Right renal pelvis (tissue), 4 donors: ENCODE data around the gene CBX4. TPM values are rescaled to one million over a fixed set of nuclear protein-coding genes. Genes with fewer than 3 reads are reported as not detected.
A peak's percentile ranks its signal among the peaks of the same experiment; 100 is the strongest.

Experiments
- DNase-seq, 4 donors: peaks; one replicate each; pipeline ENCODE4 v3.0.0-alpha.2; 2013; ENCODE audit warnings: low read depth in 4 of 4, low spot score in 3 of 4, missing footprints in 1 of 4
- polyA plus RNA-seq, 4 donors: library from polyadenylated mRNA; unstranded; fragments of 120-200 nt; gene quantifications; one replicate each; pipeline ENCODE4 v1.2.1, GENCODE V29; 2013; ENCODE audit not compliant: insufficient read length in 4 of 4

Gene CBX4
- polyA plus RNA-seq, 4 donors: 12.2 to 16.7 (median 14.0) TPM

DNA sequence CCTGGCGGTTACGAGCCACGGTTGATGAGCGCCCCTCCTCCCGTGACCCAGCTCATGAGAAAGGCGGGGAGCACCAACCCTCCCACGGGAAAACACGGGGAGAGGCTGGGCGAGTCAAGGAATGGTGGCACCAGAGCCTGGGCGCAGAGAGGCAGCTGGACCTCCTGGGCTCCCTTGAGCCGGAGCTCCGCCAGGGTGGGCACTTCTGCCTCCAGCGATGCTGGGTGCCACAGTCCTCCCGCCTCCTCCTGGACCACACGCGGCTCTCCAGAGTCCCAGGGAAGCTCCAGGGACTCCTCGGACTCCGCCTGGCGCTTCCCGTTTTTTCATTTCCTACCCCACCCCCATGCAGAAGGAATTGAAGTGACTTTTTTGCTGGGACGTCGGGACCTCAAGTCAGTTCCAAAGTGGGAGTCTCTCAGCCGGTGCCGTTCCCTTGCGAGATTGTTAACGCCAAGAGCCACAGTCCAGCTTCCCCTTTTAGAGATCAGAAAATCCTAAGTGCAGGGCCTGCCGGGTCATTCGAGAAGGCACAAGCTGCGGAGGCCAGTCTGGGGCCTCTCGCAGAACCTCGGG is 35.7 kb downstream of the CBX4 start:
- no peak for DNase-seq

DNA sequence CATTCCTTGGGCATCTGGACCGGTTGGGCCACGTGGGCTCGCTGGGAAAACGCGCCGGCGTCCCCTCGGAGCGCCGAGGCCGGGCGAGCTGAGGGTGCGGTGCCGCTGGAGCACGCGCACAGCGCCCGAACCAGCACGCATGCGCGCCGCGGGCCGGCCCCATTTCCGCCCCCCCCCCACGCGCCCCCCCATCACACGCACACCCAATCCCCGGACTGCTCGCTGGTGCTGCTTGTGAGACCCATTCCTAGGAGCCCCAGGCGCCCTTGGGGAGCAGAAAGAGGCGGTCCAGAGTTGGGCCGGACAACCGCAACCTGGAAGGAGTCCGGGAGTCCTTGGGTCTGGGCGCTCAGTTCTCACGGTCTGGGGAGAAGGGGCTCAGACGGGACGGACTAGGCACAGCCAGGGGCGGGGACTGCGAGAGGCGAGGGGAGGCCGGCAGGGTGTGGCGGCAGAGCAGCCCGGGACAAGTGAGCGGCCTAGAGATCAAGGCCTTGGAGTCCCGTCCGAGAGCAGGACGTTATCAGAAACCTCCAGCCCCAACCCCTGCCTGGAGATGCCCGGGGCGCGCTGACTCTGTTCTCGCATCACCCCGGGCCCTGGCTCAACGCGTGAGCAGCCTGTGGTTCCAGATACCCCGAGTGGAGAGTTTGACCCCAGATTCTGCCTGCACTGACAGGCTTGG is 36.4 kb downstream of the CBX4 start:
- DNase-seq: no peak

DNA sequence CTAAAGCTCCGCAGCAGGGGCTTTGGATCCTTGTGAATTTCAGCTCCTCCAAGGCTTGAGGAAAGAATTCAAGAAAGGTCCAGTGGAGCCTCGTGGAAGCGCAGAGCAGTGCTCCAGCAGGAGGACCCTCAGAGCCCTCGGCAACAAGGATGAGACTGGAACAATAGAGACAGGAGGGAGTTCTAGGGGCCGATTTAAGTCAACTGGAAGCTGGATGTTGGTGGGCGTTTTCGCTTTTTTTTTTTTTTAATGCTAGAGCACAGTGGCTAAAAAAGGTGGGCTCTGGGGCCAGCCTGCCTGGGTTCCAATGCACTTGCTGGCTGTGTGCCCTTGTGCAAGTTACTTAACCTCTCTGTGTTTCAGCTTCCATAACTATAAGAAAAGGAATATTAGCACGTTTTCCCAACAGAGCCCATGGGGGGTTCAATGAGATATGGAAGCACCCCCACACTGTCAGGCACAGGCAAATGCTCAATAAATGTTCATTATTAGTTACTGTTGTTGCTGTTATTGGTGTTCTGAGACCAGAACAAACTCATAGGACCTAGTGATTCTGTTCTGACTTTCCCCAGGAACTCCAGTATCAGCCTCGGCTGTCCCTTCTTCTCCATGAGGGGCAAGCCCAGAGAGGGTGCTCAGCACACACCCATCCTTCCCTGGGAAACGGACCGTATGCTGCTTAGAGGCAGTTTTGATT is 37.1 kb downstream of the CBX4 start:
- no peak for DNase-seq

DNA sequence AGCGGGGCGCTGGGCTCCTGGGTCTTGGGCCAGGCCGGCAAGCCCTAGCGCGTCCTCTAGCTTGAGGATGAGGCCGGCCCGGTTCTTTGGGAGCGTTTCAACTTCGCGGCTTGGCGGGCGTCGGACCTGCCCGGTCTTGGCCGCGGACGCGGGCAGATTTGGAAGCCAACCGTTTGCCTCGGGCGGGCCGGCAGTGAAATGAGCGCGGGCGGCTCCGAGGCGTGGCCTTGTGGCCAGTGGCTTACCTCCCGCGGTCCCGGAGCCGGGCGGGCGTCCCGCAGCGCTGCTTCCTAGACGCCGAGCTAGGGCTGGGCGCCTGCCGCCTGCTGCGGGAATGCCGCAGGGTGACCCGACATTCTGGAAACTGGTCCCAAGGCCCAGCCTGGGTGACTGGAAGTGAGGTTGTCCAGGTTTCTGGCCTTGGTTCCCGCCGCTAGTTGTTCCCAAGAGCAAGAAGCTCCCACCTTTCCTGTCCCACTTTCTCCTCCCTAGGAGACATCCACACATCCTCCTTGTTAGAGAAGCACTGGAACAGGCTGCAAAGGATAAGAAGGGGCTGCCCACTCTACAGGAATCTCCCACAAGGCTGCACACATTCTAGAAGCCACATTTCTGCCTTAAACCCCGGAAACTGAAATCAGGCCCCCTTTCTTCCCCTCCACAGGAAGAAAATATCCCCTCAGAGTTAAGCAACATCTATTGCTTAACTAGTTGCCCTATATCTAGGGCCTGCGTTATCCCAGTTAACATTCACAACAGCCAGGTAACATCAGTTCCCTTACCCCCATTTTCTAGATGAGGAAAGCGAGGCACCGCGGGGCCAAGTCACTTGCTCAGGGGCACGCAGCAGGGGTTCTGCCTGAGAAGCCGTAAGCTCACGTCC is 37.8 kb downstream of the CBX4 start:
- no peak for DNase-seq

DNA sequence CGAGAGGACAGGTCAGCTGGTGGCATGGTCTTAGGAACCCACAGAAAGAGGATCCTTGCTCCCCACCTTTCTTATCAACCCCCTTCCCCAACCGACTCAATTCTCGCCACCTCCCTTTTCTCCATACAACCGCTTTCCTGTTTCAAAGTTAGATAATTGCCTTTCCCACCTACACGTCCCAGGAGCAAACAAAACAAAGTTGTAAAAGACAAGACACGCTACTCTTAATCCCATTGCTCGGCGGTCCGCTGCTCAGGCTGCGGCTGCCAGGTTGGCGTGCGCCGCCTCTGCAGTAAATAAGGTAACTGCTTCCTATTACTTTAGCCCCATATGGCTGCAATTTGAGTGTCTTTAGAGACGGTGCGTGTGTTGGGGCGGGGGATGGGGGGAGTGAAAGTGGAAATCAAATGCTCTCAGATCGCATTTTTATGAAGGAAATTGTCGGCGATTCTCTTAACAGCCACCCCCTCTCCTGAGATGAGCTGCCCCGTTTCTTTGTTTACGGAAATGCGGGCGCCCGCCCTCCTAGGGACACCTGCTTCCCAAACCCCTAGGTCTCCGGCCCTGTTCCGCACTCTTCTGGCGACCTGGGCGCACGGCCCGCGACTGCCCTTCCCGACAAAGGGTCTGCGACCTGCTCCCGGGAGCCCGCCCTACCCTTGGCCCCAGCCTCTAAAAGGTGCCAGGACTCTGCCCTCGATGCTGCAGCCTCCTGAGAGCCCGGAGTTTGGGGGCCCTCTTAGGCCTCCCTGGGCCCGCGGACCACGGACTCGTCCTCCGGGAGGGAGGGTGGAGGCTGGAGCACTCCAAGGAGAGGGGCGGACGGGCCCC is 38.7 kb downstream of the CBX4 start:
- DNase-seq: no peak

DNA sequence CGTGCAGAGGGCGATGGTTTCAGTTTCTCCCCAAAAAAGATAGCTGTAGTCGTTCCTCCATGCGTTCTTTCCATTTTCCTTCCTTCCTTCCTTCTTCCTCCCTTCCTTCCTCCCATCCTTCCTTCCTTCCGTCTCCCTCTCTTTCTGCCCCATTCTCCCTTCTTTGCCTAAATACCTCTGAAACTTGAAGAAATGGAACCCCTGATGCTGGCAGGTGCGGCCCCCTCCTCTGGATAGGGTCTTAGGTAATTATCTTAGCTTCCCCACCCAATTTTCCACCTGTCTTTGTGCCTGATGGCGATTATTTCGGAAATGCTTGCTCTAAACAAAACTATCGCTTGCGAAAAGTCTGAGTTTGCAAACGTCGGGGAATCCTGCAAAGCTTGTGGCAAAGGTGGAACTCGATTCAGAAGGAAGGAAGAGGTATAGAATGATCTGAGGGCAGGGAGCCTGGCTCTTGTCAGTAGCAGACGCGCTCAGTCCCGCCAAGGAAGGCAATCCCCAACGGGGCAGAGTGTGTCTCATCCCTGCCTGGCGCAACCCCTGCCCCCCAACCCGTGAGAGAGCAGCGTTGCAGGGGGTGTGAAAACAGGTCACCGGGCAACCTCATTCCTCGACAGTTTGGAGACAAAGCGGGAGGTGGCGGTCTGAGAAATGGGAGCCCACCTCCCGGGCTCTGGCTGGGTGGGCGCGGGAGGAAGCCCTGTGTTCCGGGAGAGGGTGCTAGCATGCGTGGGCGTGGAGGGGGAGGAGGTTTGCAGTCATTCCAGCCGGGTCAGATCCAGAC is 39.5 kb downstream of the CBX4 start:
- DNase-seq: no peak

DNA sequence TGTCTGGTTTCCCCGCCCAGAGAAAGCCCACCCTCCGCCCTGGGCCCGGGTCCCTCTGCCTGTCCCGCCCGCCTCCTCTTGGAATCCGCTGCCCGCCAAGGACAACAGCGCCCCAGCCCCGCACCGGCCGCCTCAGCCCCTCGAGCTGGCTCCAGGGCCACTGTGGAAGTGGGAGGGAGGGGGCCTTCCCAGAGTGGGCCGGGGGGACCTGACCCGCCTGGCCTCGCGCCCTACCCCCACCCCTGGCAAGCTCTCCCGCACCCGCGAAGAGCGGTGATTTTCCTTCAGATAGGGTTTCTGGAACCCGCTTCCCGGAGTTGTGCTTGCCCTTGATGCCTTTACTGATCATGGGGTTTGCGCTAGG is 40.1 kb downstream of the CBX4 start:
- no peak for DNase-seq

DNA sequence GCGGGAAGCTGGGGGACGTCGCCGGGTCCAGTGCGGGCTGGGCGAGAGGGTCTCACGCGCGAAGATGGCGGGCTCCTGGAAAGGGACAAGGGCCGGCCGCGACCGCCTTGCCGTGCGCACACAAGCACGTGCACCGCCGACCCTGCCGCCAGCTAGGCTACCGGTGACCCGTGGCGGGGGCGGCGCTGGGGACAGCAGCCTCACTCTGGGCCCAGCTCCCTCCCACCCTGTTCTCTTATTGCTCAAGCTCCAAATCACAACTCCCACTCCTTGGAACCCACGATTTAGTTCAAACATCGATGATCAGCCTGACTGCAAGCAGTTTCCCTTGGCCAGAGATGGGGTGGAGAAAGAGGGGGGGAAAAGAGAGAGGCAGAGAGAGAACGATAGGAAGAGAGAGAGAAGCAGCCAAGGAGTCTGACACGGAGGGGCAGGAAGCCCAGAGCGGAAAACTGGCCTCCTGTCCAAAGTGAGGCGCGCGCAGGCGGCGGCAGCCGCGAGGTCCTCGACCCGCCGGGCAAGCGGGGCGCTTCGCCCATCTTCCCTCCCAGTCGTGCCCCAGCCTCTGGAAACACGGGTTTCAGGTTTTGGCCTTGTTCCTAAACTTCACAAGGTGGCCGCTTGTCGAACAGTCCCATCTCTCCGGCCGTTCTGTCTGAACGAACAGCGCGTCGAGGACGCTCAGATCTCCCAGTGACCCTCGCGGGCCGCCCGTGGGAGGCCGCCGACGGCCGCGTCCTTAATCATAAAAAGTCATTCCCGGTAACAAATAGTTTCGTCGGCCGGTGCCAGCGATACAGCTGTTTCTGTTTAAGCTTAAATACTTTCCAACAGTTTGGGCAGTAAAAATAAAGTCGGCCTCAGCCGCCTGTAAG is 40.7 kb downstream of the CBX4 start:
- no peak for DNase-seq

DNA sequence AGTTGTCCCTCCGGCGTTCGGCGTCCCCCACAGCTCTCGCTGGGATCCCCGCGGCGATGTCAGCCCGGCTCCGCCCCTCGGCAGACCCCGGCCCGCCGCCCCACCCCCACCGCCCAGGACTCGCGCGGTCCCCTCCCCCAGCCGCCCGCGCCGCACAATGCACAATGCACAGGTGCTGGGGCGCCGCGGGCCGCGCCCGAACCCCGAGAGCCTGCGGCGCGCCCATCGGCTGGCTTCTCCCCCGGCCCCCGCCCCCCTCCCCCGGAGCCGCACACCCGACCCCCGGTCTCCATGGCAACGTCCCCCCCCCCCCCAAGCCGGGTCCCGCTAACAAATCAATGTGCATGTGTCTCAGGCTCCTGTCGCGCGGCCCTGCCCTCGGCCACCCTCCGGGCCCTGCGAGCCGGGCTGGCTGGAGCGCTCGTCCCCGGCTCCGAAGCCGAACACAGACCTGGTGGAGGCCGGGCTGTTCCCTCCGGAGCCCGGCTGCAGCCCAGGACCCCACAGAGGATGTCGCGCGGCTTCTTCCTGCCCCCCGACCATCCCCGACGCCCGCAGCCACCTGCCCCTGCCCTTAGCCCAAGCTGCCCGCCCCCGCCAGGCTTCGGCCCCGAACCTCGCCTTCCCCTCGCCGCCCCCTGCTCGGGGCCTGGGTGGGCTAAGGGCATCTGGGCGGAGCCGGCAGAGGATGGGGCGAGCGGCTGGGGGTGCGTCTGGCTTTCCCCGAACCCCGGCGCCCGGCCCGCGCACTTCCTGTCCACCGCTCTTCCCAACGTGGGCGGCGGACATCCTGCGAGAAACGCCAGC is 41.5 kb downstream of the CBX4 start:
- DNase-seq: no peak

DNA sequence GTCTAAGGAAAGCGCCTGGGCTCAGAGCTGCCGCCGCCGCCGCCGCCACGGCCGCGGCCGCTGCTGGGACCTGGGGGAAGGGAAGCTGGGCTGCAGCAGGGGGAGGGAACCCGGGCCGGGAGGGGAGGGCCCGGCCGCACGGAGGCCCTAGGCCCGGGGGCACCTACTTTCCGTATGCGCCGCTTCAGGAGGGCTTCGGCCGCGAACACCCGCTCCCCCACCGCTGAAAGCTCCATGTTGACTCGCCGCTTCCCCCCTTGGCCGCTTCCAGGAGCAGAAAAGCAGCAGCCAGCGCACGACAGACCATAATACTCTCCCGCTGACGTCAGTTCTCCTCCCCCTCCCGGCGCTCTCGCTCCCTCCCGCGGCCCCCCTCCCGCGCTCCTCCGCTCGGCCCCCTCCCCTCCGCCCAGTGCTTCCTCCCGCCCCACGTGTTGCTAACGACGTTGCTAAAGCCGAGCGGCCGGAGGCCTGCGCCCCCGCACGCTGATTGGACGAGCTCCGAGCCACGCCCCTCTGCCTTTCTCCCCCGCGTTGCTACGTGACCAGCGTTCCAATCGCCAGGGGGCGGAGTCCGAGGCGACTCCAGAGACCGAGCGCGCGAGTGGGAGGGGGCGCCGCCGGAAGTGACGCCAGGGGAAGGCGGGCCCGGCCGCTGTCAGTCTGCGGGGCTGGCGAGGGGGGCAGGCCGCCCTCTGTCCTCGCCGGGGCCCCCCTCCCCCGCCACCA is 42.3 kb downstream of the CBX4 start, which contains the start of gene CBX8:
Gene CBX8, minus strand, starts transcription at position 315 of the 729 bp plus-strand sequence. Its CDS starts 79 bp downstream, at position 236.
- DNase-seq: peak; percentile 99 to 100 (median 100)

DNA sequence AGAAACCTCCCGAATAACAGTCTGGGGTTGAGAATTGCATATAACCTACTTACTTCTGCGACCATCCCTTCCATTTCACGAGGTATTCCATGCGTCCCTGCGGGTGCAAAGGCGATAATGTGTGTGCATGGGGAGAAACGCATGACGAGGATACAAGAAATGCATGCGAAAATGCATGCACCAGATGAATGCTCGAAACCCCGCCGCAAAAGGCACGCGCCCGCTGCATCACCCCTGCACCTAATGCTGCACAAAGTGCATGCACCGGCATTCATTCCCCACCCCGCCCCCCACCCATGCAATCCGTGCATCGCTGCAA is 42.8 kb downstream of the CBX4 start:
- DNase-seq: no peak

DNA sequence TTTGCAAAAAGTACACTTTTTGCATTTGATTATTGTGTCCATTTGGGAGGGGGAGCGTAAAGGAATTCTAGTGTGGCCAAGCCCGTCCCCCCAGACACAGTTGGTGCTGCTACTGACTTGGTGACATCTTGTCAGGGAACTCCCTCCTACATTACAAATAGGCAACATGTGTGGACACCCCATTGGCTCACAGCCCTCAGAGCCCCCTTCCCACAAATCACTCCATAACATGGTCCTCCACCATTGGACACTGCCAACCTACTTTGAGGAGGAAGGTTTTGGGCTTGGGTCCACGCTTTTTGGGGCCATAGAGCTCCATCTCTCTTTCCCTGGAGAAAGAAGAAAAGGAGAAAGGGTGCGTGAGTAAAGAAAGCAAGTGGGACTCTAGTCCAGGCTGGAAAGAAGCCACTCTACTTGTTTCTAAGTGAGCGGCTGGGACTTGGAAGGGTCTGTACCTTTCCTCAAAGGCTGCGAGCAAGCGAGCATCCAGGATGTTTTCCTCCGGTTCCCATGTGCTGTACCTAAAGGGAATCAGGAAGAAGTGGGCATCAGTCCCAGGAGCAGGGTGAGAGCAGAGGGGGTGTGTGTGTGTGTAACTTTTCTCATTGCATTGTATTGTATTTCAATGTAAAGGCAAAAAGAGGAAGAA is 43.3 kb downstream of the CBX4 start:
- no peak for DNase-seq

DNA sequence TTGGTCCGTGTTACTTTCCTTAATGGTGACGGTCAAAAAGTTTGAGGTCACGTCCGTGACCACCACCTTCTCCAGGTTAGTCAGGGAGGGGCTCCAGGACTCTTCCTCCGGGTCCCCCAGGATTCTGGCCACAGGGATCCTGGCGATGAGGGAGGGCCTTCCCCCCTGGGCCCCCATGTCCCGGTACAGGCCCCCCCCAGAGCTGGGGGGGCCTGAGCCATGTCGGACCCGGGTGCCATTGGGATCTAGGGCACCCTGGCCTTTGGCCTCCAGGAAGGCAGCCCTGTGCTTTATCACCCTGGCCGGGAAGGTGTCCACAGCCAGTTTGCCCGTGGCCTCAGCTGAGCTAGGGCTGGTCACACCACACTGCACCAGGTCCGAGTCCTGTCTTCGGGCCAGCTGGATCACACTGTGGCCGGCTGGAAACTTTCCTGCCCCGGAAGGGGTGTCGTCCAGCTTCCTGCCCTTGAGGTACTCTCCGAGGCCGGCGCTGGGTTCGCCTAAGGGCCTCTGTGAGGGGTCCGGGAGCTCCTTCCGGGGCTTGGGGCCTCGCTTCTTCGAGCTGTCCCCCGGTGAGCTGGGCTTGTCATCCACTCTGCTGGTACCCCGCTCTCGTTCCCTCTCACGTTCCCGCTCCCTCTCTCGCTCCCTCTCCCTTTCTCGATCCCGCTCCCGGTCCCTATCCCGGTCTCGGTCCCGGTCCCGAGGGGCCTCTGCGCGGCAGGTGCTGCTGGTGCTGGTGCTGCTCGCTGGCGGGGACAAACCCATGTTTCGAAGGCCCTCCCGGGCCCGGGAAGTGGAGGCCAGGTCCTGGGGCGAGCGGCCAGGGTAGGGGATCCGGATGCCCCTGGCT is 44.4 kb downstream of the CBX4 start:
- DNase-seq: no peak

DNA sequence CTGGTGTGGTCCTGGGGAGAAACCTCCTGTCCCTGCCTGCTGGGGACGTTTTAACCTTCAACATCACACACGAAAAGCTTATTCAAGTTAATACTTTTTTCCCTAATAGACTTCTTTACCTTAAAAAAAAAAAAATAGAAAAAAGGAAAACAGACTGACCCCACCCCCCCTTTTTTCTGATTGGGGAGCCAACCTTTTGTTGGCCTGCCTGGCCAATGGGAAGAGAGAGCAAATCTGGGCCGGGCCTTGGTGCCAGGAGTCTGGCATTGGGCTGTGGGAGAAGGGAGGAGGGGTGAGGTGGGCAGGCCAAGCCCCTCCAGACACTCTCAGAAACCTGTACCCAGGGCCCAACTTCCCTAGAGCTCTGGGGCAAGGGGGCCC is 45.3 kb downstream of the CBX4 start:
- no peak for DNase-seq

DNA sequence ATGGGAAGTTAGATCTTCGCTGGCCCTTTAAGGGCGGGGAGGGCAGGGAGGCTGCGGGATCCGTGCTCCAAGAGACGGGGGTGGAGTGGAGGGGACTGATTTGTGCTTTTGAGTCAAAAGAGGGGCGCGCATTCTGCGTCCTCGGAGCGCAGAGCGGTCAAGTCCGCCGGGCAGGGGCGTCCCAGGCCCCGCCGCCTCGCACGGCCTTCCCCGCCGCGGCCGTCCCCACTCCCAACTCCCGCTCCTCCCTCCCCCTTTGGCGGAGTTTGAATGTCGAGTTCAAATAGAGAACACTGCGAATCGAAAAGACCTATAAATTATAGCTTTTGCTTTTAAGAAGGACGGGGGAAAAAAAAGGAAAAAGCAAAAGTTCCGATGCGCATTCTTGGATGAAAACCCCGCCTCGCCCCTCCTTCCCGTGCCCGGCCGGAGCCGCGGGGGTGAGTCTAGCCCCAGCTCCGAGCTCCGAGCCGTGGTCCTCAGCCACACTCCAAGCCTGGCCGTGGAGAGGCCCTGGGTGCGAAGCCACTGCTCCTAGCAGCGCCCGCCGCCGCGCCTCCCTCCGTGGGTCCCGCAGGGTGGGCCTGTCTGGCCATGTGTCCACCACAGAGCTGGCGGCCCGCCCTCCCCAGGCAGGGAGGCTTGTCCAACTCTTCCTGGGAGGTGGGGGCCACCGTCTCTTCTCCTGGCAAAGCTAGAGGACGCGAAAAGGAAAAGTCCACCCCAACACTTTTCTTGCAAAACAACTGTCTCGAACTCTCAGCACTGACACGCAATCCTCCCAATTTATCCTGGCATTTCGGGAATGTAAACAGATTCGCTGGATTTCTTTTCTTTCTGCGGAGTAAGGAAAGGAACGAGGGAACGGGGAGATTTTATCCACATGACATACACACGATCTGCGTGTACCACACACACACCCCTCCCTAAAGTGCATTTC is 46.0 kb downstream of the CBX4 start:
- no peak for DNase-seq
